DND-41 (cell line): Measurements from ENCODE around the gene ZIM2.

Experiments used
- CTCF ChIP-seq: IDR thresholded peaks from 2 replicates; pipeline ENCODE4 v1.5.1; 2012; ENCODE audit warnings: borderline replicate concordance, low read length, moderate library complexity, mild to moderate bottlenecking; ENCODE audit not compliant: poor library complexity, severe bottlenecking; ENCODE audit errors: extremely low read depth
- EZH2 ChIP-seq: IDR thresholded peaks from 3 replicates; pipeline ENCODE4 v1.6.1; 2012; ENCODE audit warnings: borderline replicate concordance, low read depth, mild to moderate bottlenecking, moderate library complexity, low read length, inconsistent platforms; ENCODE audit not compliant: severe bottlenecking

- TF ChIP-seq CTCF (no peak), EZH2 (no peak)
Observed at GRCh38 chr19:56823417-56823816, 17.1 kb downstream of the ZIM2 start.
